ENCODE results near the gene HDLBP.

The HDLBP gene

GRCh38 chr2:241235859-241236593 is 79.4 kb downstream of the HDLBP start:
- Histone ChIP-seq H3K27me3 (ENCODE audit: low read length) (no peaks in the 10 kb centered on the region), H3F3A (ENCODE audit: insufficient read depth) (no peaks in the 10 kb centered on the region)

GRCh38 chr2:241234962-241235740 is 80.3 kb downstream of the HDLBP start:
- H3K9ac ChIP-seq (ENCODE audit: low read length): no peak overlapping the region
- no peaks in the 10 kb centered on the region for H3F3A ChIP-seq (ENCODE audit: insufficient read depth)
- H3K79me2 ChIP-seq (ENCODE audit: insufficient read depth, low read length): no peaks in the 10 kb centered on the region
- TF ChIP-seq EZH2phosphoT487 (conservative IDR thresholded peaks at IDR 0.05; ENCODE audit: low read length): no peak
- no peak for TF ChIP-seq CTCF (IDR thresholded peaks at IDR 0.05; ENCODE audit: insufficient read depth, low read length, poor library complexity, severe bottlenecking)
- H3K27ac ChIP-seq (ENCODE audit: low read depth, low read length): no peak overlapping the region
- no peaks in the 10 kb centered on the region for H4K20me1 ChIP-seq (ENCODE audit: low read depth, low read length)
- H2AFZ ChIP-seq (ENCODE audit: low read depth, low read length, severe bottlenecking): no peak overlapping the region
- H3K36me3 ChIP-seq (ENCODE audit: low read length): 0 out of 2 replicates have a peak, but pooled peaks cover 4% of the 10 kb centered on the region
- no peak overlapping the region for H3K4me3 ChIP-seq (ENCODE audit: insufficient read depth, low read length, poor library complexity, severe bottlenecking)
- no peak overlapping the region for H3K4me2 ChIP-seq (ENCODE audit: low read depth, low read length, poor library complexity, severe bottlenecking)
- H3K27me3 ChIP-seq (ENCODE audit: low read length): no peaks in the 10 kb centered on the region
- no peaks in the 10 kb centered on the region for H3K9me3 ChIP-seq (ENCODE audit: insufficient read depth, low read length)
- H3K9me2 ChIP-seq (replicated peaks; ENCODE audit: insufficient read depth, low read length): no peaks in the 10 kb centered on the region

More at GRCh38 chr2:241235859-241236593, 79.4 kb downstream of the HDLBP start:
- H3K79me2 ChIP-seq (ENCODE audit: insufficient read depth, low read length): no peaks in the 10 kb centered on the region
- H3K27ac ChIP-seq (ENCODE audit: low read depth, low read length): no peak overlapping the region
- no peaks in the 10 kb centered on the region for H3K9me3 ChIP-seq (ENCODE audit: insufficient read depth, low read length)
- H3K9ac ChIP-seq (ENCODE audit: low read length): no peak overlapping the region
- H2AFZ ChIP-seq (ENCODE audit: low read depth, low read length, severe bottlenecking): no peak overlapping the region
- 0 out of 2 replicates have a peak, but pooled peaks cover 4% of the 10 kb centered on the region for H3K36me3 ChIP-seq (ENCODE audit: low read length)
- no peak overlapping the region for H3K4me3 ChIP-seq (ENCODE audit: insufficient read depth, low read length, poor library complexity, severe bottlenecking)
- H3K4me2 ChIP-seq (ENCODE audit: low read depth, low read length, poor library complexity, severe bottlenecking): no peak overlapping the region
- TF ChIP-seq CTCF (IDR thresholded peaks at IDR 0.05; ENCODE audit: insufficient read depth, low read length, poor library complexity, severe bottlenecking) (no peak), EZH2phosphoT487 (conservative IDR thresholded peaks at IDR 0.05; ENCODE audit: low read length) (no peak)
- H4K20me1 ChIP-seq (ENCODE audit: low read depth, low read length): no peaks in the 10 kb centered on the region
- no peaks in the 10 kb centered on the region for H3K9me2 ChIP-seq (replicated peaks; ENCODE audit: insufficient read depth, low read length)

DNA sequence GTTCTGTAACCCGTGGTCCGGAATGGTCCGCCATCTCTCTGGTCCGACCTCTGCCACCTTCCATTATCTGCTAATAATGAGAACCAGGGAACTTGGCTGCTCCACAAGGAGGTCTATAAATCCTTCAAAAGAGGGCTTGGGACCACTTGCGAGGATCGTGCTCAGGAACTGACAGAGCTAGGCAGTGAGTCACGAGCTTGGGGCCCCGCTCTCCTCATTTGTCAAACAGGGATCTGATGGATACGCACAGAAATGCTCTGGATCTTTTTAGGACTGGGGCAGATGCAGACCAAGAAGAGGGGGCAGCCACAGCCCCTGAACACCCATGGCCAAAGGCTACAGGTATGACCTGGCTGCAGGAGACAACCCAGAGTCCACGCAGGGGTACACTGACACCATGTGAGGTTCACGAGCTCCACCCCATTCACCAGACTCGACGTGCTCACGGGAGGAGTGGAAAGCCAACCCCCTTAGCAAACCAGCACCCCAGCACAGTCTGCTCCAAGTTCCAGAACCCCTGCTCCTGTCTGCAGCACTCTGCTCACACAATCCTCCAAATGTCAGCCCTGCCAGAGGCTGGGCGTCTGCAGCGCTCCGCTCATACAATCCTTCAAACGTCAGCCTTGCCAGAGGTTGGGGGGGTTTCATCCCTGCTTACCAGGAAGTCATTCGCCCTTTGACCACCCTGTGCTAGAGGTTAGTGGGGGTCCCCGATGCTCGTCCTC is 81.2 kb downstream of the HDLBP start:
- no peak for TF ChIP-seq CTCF (IDR thresholded peaks at IDR 0.05; ENCODE audit: insufficient read depth, low read length, poor library complexity, severe bottlenecking)
- no peak for TF ChIP-seq EZH2phosphoT487 (conservative IDR thresholded peaks at IDR 0.05; ENCODE audit: low read length)
- 0 out of 2 replicates have a peak, but pooled peaks cover 4% of the 10 kb centered on the region for H3K36me3 ChIP-seq (ENCODE audit: low read length)
- H3K4me3 ChIP-seq (ENCODE audit: insufficient read depth, low read length, poor library complexity, severe bottlenecking): no peak overlapping the region
- H3K27me3 ChIP-seq (ENCODE audit: low read length): no peaks in the 10 kb centered on the region
- H3K9ac ChIP-seq (ENCODE audit: low read length): no peak overlapping the region
- no peak overlapping the region for H3K27ac ChIP-seq (ENCODE audit: low read depth, low read length)
- H4K20me1 ChIP-seq (ENCODE audit: low read depth, low read length): no peaks in the 10 kb centered on the region
- no peaks in the 10 kb centered on the region for H3K9me2 ChIP-seq (replicated peaks; ENCODE audit: insufficient read depth, low read length)
- H3K79me2 ChIP-seq (ENCODE audit: insufficient read depth, low read length): no peaks in the 10 kb centered on the region
- no peak overlapping the region for H2AFZ ChIP-seq (ENCODE audit: low read depth, low read length, severe bottlenecking)
- H3K9me3 ChIP-seq (ENCODE audit: insufficient read depth, low read length): no peaks in the 10 kb centered on the region
- no peaks in the 10 kb centered on the region for H3F3A ChIP-seq (ENCODE audit: insufficient read depth)
- H3K4me2 ChIP-seq (ENCODE audit: low read depth, low read length, poor library complexity, severe bottlenecking): no peak overlapping the region

All from SU-DHL-6 (cell line).